Gastrocnemius medialis (tissue), 4 donors: ENCODE results near the gene MRPL43. TPM values are rescaled to one million over a fixed set of nuclear protein-coding genes. Genes with fewer than 3 reads are reported as not detected.

Experiments used
- ATAC-seq, 2 donors: fragments of 150-250 bp; one replicate each; pipeline ENCODE4 v1.9.1; 2016
- DNase-seq, 2 donors: peaks; one replicate each; pipeline ENCODE4 v3.0.0-alpha.2; 2019
- H3K27ac ChIP-seq, 4 donors: fragments of 200-600 bp; sonication (generic); 1 replicate in 1 of 4; 2 replicates in 3 of 4; pipeline ENCODE4 v1.5.1; 2016 to 2018; ENCODE audit warnings: mild to moderate bottlenecking in 2 of 4, moderate library complexity in 1 of 4
- H3K27me3 ChIP-seq, 3 donors: fragments of 200-600 bp; sonication (generic) in 2 of 3; 1 replicate in 1 of 3; 2 replicates in 2 of 3; pipeline versions ENCODE4 v1.5.1 to v1.6.0; 2016 to 2019; ENCODE audit warnings: mild to moderate bottlenecking in 1 of 3, moderate library complexity in 1 of 3
- H3K36me3 ChIP-seq, 2 donors: fragments of 200-600 bp; sonication (generic) in 1 of 2; one replicate each; pipeline ENCODE4 v1.5.1; 2017 to 2018
- H3K4me1 ChIP-seq, 2 donors: fragments of 200-600 bp; sonication (generic) in 1 of 2; one replicate each; pipeline ENCODE4 v1.5.1; 2016 to 2017; ENCODE audit warnings: mild to moderate bottlenecking in 2 of 2
- H3K4me3 ChIP-seq, 4 donors: fragments of 200-600 bp; sonication (generic) in 3 of 4; 1 replicate in 1 of 4; 2 replicates in 3 of 4; pipeline ENCODE4 v1.5.1; 2016 to 2019; ENCODE audit warnings: mild to moderate bottlenecking in 2 of 4
- H3K9me3 ChIP-seq, 3 donors: fragments of 200-600 bp; sonication (generic) in 2 of 3; 1 replicate in 1 of 3; 2 replicates in 2 of 3; pipeline ENCODE4 v1.5.1; 2016 to 2019
- POLR2A ChIP-seq, 2 donors: fragments of 450-650 bp; IDR thresholded peaks; one replicate each; pipeline ENCODE4 v1.6.1; 2017; ENCODE audit warnings: antibody characterized with exemption in 2 of 2, mild to moderate bottlenecking in 2 of 2, moderate library complexity in 2 of 2
- in situ Hi-C, 4 donors: fragments of 200-750 bp; cut with MboI; loops; one replicate each; pipeline versions ENCODE4 v1.15.0 to v1.8.0; 2017; ENCODE audit warnings: low sequenced_read_pairs in 4 of 4
- intact Hi-C: fragments of 100-400 bp; cut with DNase I; formaldehyde crosslinking; loops from one replicate; pipeline ENCODE4 v1.15.1; 2023; ENCODE audit warnings: low total_unique reads
- total RNA-seq, 4 donors: library from RNA; depleted of rRNA; stranded (reverse); fragments of >200 nt; gene quantifications; one replicate each; pipeline versions ENCODE4 v1.1.0 to v1.2.3, GENCODE V29; 2016
- TF ChIP-seq, protein P1 (sequence below), 5 experiments: fragments of 450-650 bp in 3 of 5; fragments of 200-600 bp in 2 of 5; sonication (generic) in 2 of 5; IDR thresholded peaks in 4 of 5; conservative IDR thresholded peaks in 1 of 5; 1 replicate in 4 of 5; 2 replicates in 1 of 5; pipeline ENCODE4 v1.5.1; 2016 to 2019; ENCODE audit warnings: antibody characterized with exemption in 5 of 5, mild to moderate bottlenecking in 3 of 5, moderate library complexity in 3 of 5

Gene MRPL43
- total RNA-seq, 4 donors from 2014 or later, result 83.3 to 129 (median 92.5) TPM

DNA sequence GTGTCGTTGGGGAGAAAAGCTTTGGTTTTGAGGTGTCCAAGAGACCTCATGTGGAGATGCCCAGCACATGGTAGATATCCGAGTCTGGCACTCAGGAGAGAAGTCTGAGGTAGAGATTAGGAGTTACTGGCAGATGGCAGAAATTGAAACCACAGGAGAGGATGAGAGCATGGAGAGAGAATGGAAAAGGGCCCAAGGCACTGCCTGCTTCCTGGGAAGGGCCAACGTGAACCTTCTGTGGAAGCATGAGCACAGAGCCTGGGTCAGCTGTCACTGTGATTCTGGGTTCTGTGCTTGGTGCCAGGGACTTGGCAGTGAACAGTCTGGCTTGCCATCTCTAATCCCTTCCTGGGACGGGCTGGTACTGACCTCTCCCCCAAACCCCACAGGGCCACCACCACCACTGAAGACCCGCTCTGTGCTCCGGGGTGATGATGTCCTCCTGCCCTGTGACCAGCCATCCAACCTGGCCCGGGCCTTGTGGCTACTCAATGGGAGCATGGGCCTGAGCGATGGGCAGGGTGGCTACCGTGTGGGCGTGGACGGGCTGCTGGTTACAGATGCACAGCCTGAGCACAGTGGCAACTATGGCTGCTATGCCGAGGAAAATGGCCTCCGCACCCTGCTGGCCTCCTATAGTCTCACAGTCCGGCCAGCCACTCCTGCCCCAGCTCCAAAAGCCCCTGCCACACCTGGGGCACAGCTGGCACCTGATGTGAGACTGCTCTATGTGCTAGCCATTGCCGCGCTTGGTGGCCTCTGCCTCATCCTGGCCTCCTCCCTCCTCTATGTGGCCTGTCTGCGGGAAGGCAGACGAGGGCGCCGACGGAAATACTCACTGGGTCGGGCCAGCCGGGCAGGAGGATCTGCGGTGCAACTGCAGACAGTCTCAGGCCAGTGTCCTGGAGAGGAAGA lies 4.1 kb downstream of the MRPL43 start:
- Histone ChIP-seq H3K9me3 (no peaks in the 10 kb centered on the region), H3K36me3 (peaks cover 0 to 34% of the 10 kb centered on the region in 2 donors), H3K4me3 (no peak overlapping the region), H3K27ac (no peak overlapping the region), H3K4me1 (peaks cover 19 to 23% of the 10 kb centered on the region in 2 donors), H3K27me3 (no peaks in the 10 kb centered on the region)
- TF ChIP-seq POLR2A (IDR thresholded peaks at IDR 0.05), result no peak
- TF ChIP-seq, protein P1, sequence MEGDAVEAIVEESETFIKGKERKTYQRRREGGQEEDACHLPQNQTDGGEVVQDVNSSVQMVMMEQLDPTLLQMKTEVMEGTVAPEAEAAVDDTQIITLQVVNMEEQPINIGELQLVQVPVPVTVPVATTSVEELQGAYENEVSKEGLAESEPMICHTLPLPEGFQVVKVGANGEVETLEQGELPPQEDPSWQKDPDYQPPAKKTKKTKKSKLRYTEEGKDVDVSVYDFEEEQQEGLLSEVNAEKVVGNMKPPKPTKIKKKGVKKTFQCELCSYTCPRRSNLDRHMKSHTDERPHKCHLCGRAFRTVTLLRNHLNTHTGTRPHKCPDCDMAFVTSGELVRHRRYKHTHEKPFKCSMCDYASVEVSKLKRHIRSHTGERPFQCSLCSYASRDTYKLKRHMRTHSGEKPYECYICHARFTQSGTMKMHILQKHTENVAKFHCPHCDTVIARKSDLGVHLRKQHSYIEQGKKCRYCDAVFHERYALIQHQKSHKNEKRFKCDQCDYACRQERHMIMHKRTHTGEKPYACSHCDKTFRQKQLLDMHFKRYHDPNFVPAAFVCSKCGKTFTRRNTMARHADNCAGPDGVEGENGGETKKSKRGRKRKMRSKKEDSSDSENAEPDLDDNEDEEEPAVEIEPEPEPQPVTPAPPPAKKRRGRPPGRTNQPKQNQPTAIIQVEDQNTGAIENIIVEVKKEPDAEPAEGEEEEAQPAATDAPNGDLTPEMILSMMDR (IDR thresholded peaks at IDR 0.05 in 4 of 5, conservative IDR thresholded peaks at IDR 0.05 in 1 of 5), result no peak
- DNase-seq (peak in 1 of 2 donors; percentile 6), ATAC-seq (no peak)
- in situ Hi-C loops, result no loop called here
- intact Hi-C loops, result no loop called here

DNA sequence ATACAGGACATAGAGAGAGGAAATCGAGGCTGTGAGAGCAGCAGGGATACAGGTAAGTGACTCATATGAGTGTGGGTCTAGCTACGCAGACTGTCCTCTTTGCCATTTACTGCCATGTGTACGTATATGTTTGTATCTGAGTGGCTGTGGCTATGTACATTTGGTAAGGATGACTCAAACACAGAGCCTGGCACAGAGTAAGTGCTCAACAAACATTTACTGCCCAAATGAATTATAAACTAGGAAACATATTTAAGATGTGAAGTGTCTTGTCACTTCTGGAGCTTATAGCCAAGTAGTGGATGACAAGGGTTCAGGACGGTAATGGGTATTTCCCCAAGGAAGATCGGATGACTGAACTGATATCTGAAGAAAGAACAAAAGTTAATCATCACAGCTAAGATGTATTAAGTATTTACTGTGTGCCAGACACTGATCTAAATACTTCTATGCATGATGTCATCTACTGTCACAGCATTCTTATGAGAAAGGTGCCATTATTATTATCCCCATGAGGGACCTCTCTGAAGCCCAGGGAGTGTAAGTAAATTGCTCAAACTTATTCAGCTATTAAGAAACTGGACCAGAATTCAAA lies 6.0 kb downstream of the MRPL43 start:
- TF ChIP-seq POLR2A (IDR thresholded peaks at IDR 0.05), result no peak
- TF ChIP-seq, protein P1 (IDR thresholded peaks at IDR 0.05 in 4 of 5, conservative IDR thresholded peaks at IDR 0.05 in 1 of 5), result no peak
- DNase-seq, result no peak
- no peak for ATAC-seq
- no peaks in the 10 kb centered on the region for H3K27me3 ChIP-seq
- H3K27ac ChIP-seq, result no peak overlapping the region
- no peaks in the 10 kb centered on the region for H3K9me3 ChIP-seq
- intact Hi-C loops (no loop called here), in situ Hi-C loops (no loop called here)
- H3K36me3 ChIP-seq, result peaks cover 0 to 33% of the 10 kb centered on the region in 2 donors
- H3K4me3 ChIP-seq, result no peak overlapping the region
- peaks cover 8 to 11% of the 10 kb centered on the region in 2 donors for H3K4me1 ChIP-seq

DNA sequence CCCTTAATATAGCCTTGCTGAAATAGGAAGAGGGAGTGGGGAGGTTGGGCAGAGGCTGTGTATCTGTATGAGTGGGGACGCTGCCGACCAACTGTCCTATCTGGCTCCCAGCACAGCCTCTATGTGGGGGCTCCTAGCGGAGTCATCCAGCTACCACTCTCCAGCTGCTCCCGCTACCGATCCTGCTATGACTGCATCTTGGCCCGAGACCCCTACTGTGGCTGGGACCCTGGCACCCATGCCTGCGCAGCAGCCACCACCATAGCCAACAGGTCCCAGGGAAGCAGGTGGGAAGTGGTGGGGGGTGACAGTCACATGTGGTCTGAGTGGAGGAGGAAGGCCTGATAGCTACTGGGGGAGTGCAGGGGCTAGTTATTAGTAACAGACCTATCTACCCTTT lies 6.6 kb downstream of the MRPL43 start:
- peaks cover 0 to 27% of the 10 kb centered on the region in 2 donors for H3K36me3 ChIP-seq
- intact Hi-C loops, result no loop called here
- DNase-seq (no peak), ATAC-seq (no peak)
- TF ChIP-seq, protein P1 (IDR thresholded peaks at IDR 0.05 in 4 of 5, conservative IDR thresholded peaks at IDR 0.05 in 1 of 5), result no peak
- no peak for TF ChIP-seq POLR2A (IDR thresholded peaks at IDR 0.05)
- no peaks in the 10 kb centered on the region for H3K9me3 ChIP-seq
- H3K27ac ChIP-seq, result no peak overlapping the region
- no peak overlapping the region for H3K4me3 ChIP-seq
- peaks cover 3 to 5% of the 10 kb centered on the region in 2 donors for H3K4me1 ChIP-seq
- H3K27me3 ChIP-seq, result no peaks in the 10 kb centered on the region
- in situ Hi-C loops, result no loop called here

DNA sequence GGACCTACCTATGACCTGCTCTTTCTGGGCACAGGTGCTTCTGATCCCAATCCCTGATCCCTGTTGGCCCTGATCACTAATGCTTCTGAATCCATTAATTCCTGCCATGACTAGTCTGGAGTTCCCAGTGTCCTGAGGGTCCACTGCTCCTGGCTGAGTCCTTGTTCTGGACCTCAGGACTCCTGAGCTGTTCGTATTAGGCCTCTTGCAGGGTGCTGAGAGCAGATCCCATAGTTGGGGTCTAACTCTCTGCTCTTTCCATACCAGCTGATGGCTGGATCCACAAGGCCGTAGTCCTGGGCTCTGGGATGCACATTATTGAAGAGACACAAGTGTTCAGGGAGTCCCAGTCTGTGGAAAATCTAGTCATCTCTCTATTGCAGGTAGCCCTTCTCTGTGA lies 7.0 kb downstream of the MRPL43 start:
- Histone ChIP-seq H3K27ac (no peak overlapping the region), H3K9me3 (no peaks in the 10 kb centered on the region), H3K4me3 (no peak overlapping the region), H3K36me3 (peaks cover 0 to 23% of the 10 kb centered on the region in 2 donors), H3K4me1 (peaks cover 0 to 1% of the 10 kb centered on the region in 2 donors), H3K27me3 (no peaks in the 10 kb centered on the region)
- no peak for ATAC-seq
- intact Hi-C loops, result no loop called here
- TF ChIP-seq, protein P1 (IDR thresholded peaks at IDR 0.05 in 4 of 5, conservative IDR thresholded peaks at IDR 0.05 in 1 of 5), result no peak
- in situ Hi-C loops, result no loop called here
- peak in 1 of 2 donors; percentile 1 for DNase-seq
